H1 (cell line): ENCODE measurements around the gene RNF146.

Experiments
- KDM1A ChIP-seq: fragments of 200-600, 300-600 bp; sonication (generic); IDR thresholded peaks from 2 replicates; pipeline ENCODE4 v1.7.1; 2016; ENCODE audit warnings: mild to moderate bottlenecking, low read length, borderline replicate concordance
- POU5F1 ChIP-seq: IDR thresholded peaks from 2 replicates; pipeline ENCODE4 v1.6.1; 2011; ENCODE audit warnings: low read depth, mild to moderate bottlenecking, low read length, moderate library complexity

- TF ChIP-seq KDM1A = no peak
- no peak for TF ChIP-seq POU5F1
Measured at GRCh38 chr6:127262896-127263295, 3.8 kb upstream of the RNF146 start.
